Liver (tissue), 9 donors: ENCODE measurements around the gene TPGS1. TPM values are rescaled to one million over a fixed set of nuclear protein-coding genes. Genes with fewer than 3 reads are reported as not detected.

Experiments used
- DNase-seq: peaks from one replicate; pipeline ENCODE4 v3.0.0-alpha.2; 2017; ENCODE audit warnings: low spot score
- H3K27ac ChIP-seq, 2 donors: one replicate each; pipeline ENCODE4 v1.7.0; 2013; ENCODE audit warnings: inconsistent platforms in 2 of 2, low read length in 2 of 2, control low read depth in 1 of 2, low read depth in 1 of 2, mild to moderate bottlenecking in 1 of 2
- H3K27me3 ChIP-seq, 4 donors: one replicate each; pipeline versions ENCODE4 v1.6.1 to v1.7.0; 2013; ENCODE audit warnings: low read length in 3 of 4, inconsistent platforms in 1 of 4, mild to moderate bottlenecking in 1 of 4, moderate library complexity in 1 of 4; ENCODE audit not compliant: control insufficient read depth in 4 of 4, insufficient read depth in 4 of 4
- H3K36me3 ChIP-seq, 4 donors: one replicate each; pipeline versions ENCODE4 v1.6.1 to v1.7.0; 2013; ENCODE audit warnings: low read length in 3 of 4, mild to moderate bottlenecking in 3 of 4, low read depth in 1 of 4, moderate library complexity in 1 of 4; ENCODE audit not compliant: control insufficient read depth in 4 of 4, insufficient read depth in 3 of 4
- H3K4me1 ChIP-seq, 4 donors: one replicate each; pipeline versions ENCODE4 v1.6.1 to v1.7.0; 2013; ENCODE audit warnings: low read length in 3 of 4, mild to moderate bottlenecking in 3 of 4, moderate library complexity in 1 of 4; ENCODE audit not compliant: control insufficient read depth in 4 of 4, insufficient read depth in 4 of 4
- H3K4me3 ChIP-seq, 3 donors: one replicate each; pipeline versions ENCODE4 v1.6.1 to v1.7.0; 2013; ENCODE audit warnings: low read length in 3 of 3, control low read depth in 1 of 3, low read depth in 1 of 3, mild to moderate bottlenecking in 1 of 3
- H3K9ac ChIP-seq, 2 donors: one replicate each; pipeline ENCODE4 v1.7.0; 2013; ENCODE audit warnings: low read length in 2 of 2, mild to moderate bottlenecking in 2 of 2, moderate library complexity in 2 of 2, control low read depth in 1 of 2, low read depth in 1 of 2
- H3K9me3 ChIP-seq, 4 donors: one replicate each; pipeline versions ENCODE4 v1.6.1 to v1.7.0; 2013; ENCODE audit warnings: low read length in 3 of 4; ENCODE audit not compliant: control insufficient read depth in 4 of 4
- ATF3 ChIP-seq: IDR thresholded peaks from 2 replicates; pipeline ENCODE4 v1.6.1; 2016; ENCODE audit warnings: antibody characterized with exemption
- CTCF ChIP-seq: fragments of 150-350 bp; IDR thresholded peaks from 2 replicates; pipeline ENCODE4 v1.5.1; 2017; ENCODE audit warnings: improper control_type of control experiment, low read depth, low read length; ENCODE audit not compliant: missing input control
- EGR1 ChIP-seq, 2 donors: IDR thresholded peaks; 2 replicates each; pipeline ENCODE4 v1.6.1; 2016 to 2018; ENCODE audit warnings: antibody characterized with exemption in 2 of 2, low read depth in 2 of 2
- FOXA1 ChIP-seq: IDR thresholded peaks from 2 replicates; pipeline ENCODE4 v1.6.1; 2016; ENCODE audit warnings: antibody characterized with exemption
- FOXA2 ChIP-seq: IDR thresholded peaks from 2 replicates; pipeline ENCODE4 v1.6.1; 2016; ENCODE audit warnings: antibody characterized with exemption
- GABPA ChIP-seq, 2 donors: IDR thresholded peaks in 1 of 2; conservative IDR thresholded peaks in 1 of 2; 2 replicates each; pipeline ENCODE4 v1.6.1; 2016; ENCODE audit warnings: antibody characterized with exemption in 2 of 2, mild to moderate bottlenecking in 1 of 2, moderate library complexity in 1 of 2
- HNF4A ChIP-seq, 2 donors: conservative IDR thresholded peaks; 2 replicates each; pipeline ENCODE4 v1.6.1; 2016; ENCODE audit warnings: antibody characterized with exemption in 2 of 2, mild to moderate bottlenecking in 2 of 2
- HNF4G ChIP-seq: IDR thresholded peaks from 2 replicates; pipeline ENCODE4 v1.6.1; 2016; ENCODE audit warnings: antibody characterized with exemption
- JUND ChIP-seq, 2 donors: IDR thresholded peaks; 2 replicates each; pipeline ENCODE4 v1.6.1; 2016; ENCODE audit warnings: antibody characterized with exemption in 2 of 2
- MAX ChIP-seq: IDR thresholded peaks from 2 replicates; pipeline ENCODE4 v1.6.1; 2016; ENCODE audit warnings: antibody characterized with exemption
- NR2F2 ChIP-seq: IDR thresholded peaks from 2 replicates; pipeline ENCODE4 v1.6.1; 2016; ENCODE audit warnings: antibody characterized with exemption
- RAD21 ChIP-seq, 2 donors: IDR thresholded peaks; 2 replicates each; pipeline ENCODE4 v1.6.1; 2016; ENCODE audit warnings: antibody characterized with exemption in 2 of 2, mild to moderate bottlenecking in 2 of 2
- REST ChIP-seq: IDR thresholded peaks from 2 replicates; pipeline ENCODE4 v1.6.1; 2016; ENCODE audit warnings: antibody characterized with exemption, mild to moderate bottlenecking
- RXRA ChIP-seq, 2 donors: IDR thresholded peaks; 2 replicates each; pipeline ENCODE4 v1.6.1; 2017 to 2018; ENCODE audit warnings: antibody characterized with exemption in 2 of 2, mild to moderate bottlenecking in 1 of 2
- SP1 ChIP-seq: IDR thresholded peaks from 2 replicates; pipeline ENCODE4 v1.6.1; 2018; ENCODE audit warnings: antibody characterized with exemption, mild to moderate bottlenecking
- TAF1 ChIP-seq: conservative IDR thresholded peaks from 2 replicates; pipeline ENCODE4 v1.6.1; 2016; ENCODE audit warnings: antibody characterized with exemption, mild to moderate bottlenecking
- YY1 ChIP-seq: IDR thresholded peaks from 2 replicates; pipeline ENCODE4 v1.6.1; 2016; ENCODE audit warnings: antibody characterized with exemption, mild to moderate bottlenecking
- WGBS: extraction: QIAGEN DNeasy Blood & Tissue Kit; methylation state at CpG from one replicate; pipeline ENCODE4 v1.1.7; 2013; 5-methylcytosine and 5-hydroxymethylcytosine counted together
- polyA plus RNA-seq, 2 donors: library from polyadenylated mRNA; stranded (reverse) in 1 of 2; unstranded in 1 of 2; fragments of 200-250 nt in 1 of 2; fragments of >200 nt in 1 of 2; fragmentation: Nextera tagmentation in 1 of 2; extraction: Ambion mirVana in 1 of 2; gene quantifications; one replicate each; pipeline versions ENCODE4 v1.2.1 to v1.2.3, GENCODE V29; 2013 to 2015
- total RNA-seq, 2 donors: library from RNA; depleted of rRNA; stranded (reverse); fragments of >200 nt; gene quantifications; one replicate each; pipeline ENCODE4 v1.2.3, GENCODE V29; 2014
- donor health status: healthy.
- donor health status: healthy.
- donor health status: healthy.
- donor health status: healthy.
- donor health status: healthy.

TPGS1 gene
- total and polyA plus RNA-seq, 4 donors, result 1.7 to 15.5 (median 14.7) TPM

GRCh38 chr19:495402-496111, 11.7 kb upstream of the TPGS1 start:
- DNase-seq, result no peak
- TF ChIP-seq MAX (no peak), CTCF (peak; percentile 45), RAD21 (IDR thresholded peaks at IDR 0.05) (peak in 1 of 2 donors; percentile 62), FOXA1 (no peak)
- peaks cover 0 to 5% (median 0%) of the 10 kb centered on the region in 4 donors for H3K27me3 ChIP-seq
- no peak overlapping the region for H3K9ac ChIP-seq
- H3K27ac ChIP-seq, result no peak overlapping the region
- peaks cover 0 to 7% (median 4%) of the 10 kb centered on the region in 4 donors for H3K4me1 ChIP-seq
- H3K36me3 ChIP-seq, result no peaks in the 10 kb centered on the region
- H3K4me3 ChIP-seq, result no peak overlapping the region
- 20% methylated on average over 32 of the region's 32 CpGs for WGBS
- no peaks in the 10 kb centered on the region for H3K9me3 ChIP-seq

GRCh38 chr19:496112-496665, 11.1 kb upstream of the TPGS1 start, which contains the start of gene MADCAM1:
TSS of gene MADCAM1 (plus strand) at chr19:496486. CDS start at chr19:496500, 14 bp downstream.
- no peaks in the 10 kb centered on the region for H3K9me3 ChIP-seq
- no peaks in the 10 kb centered on the region for H3K36me3 ChIP-seq
- peaks cover 0 to 5% (median 0%) of the 10 kb centered on the region in 4 donors for H3K27me3 ChIP-seq
- 10% methylated on average over 33 of the region's 33 CpGs for WGBS
- H3K27ac ChIP-seq, result no peak within 1 kb of the TSS
- no peak for DNase-seq
- no peak within 1 kb of the TSS for H3K9ac ChIP-seq
- peaks cover 0 to 7% (median 4%) of the 10 kb centered on the region in 4 donors for H3K4me1 ChIP-seq
- TF ChIP-seq TAF1 (no peak), EGR1 (IDR thresholded peaks at IDR 0.05; ENCODE audit: low read depth in 2 of 2) (no peak), FOXA2 (no peak), MAX (no peak), FOXA1 (no peak)
- no peak within 1 kb of the TSS for H3K4me3 ChIP-seq

GRCh38 chr19:496986-497385, 10.3 kb upstream of the TPGS1 start:
- H3K9ac ChIP-seq, result no peak overlapping the region
- no peak for DNase-seq
- WGBS, result 8% methylated on average over 18 of the region's 18 CpGs
- TF ChIP-seq GABPA (IDR thresholded peaks at IDR 0.05 in 1 of 2, conservative IDR thresholded peaks at IDR 0.05 in 1 of 2) (no peak), SP1 (no peak), TAF1 (no peak), HNF4G (no peak), JUND (IDR thresholded peaks at IDR 0.05) (no peak), RAD21 (IDR thresholded peaks at IDR 0.05) (no peak), RXRA (IDR thresholded peaks at IDR 0.05) (no peak), HNF4A (conservative IDR thresholded peaks at IDR 0.05) (no peak), ATF3 (no peak), REST (no peak), EGR1 (IDR thresholded peaks at IDR 0.05; ENCODE audit: low read depth in 2 of 2) (no peak), YY1 (no peak), NR2F2 (no peak), FOXA2 (no peak), CTCF (no peak)

More at GRCh38 chr19:496986-497385, 10.3 kb upstream of the TPGS1 start:
- Histone ChIP-seq H3K36me3 (no peaks in the 10 kb centered on the region), H3K27ac (no peak overlapping the region), H3K27me3 (peaks cover 0 to 5% (median 0%) of the 10 kb centered on the region in 4 donors), H3K4me1 (peaks cover 0 to 7% (median 4%) of the 10 kb centered on the region in 4 donors), H3K4me3 (no peak overlapping the region), H3K9me3 (no peaks in the 10 kb centered on the region)
